Neuronal stem cell (in vitro differentiated cells): ENCODE results near the gene CD320.
A peak's percentile ranks its signal among the peaks of the same experiment; 100 is the strongest.

Experiments used
- DNase-seq: peaks from one replicate; pipeline ENCODE4 v3.0.0-alpha.2; 2013; ENCODE audit warnings: low spot score
- H2AFZ ChIP-seq: one replicate; pipeline ENCODE4 v1.6.1; 2013; ENCODE audit warnings: mild to moderate bottlenecking, low read length, inconsistent platforms
- H2AK5ac ChIP-seq: 2 replicates; pipeline ENCODE4 v1.6.1; 2013; ENCODE audit warnings: low read depth, mild to moderate bottlenecking, inconsistent platforms, low read length, moderate library complexity, mixed read lengths
- H2BK120ac ChIP-seq: 2 replicates; pipeline ENCODE4 v1.6.1; 2013; ENCODE audit warnings: low read depth, mild to moderate bottlenecking, inconsistent platforms, low read length, moderate library complexity, mixed read lengths
- H2BK12ac ChIP-seq: one replicate; pipeline ENCODE4 v1.6.1; 2013; ENCODE audit warnings: low read length, inconsistent platforms
- H2BK15ac ChIP-seq: 2 replicates; pipeline ENCODE4 v1.6.1; 2013; ENCODE audit warnings: mild to moderate bottlenecking, low read length, inconsistent platforms, mixed read lengths
- H2BK5ac ChIP-seq: one replicate; pipeline ENCODE4 v1.6.1; 2013; ENCODE audit warnings: inconsistent platforms, mild to moderate bottlenecking, low read length, moderate library complexity
- H3K14ac ChIP-seq: one replicate; pipeline ENCODE4 v1.6.1; 2013; ENCODE audit warnings: low read length, inconsistent platforms
- H3K18ac ChIP-seq: 2 replicates; pipeline ENCODE4 v1.6.1; 2013; ENCODE audit warnings: low read length, inconsistent platforms
- H3K23ac ChIP-seq: 2 replicates; pipeline ENCODE4 v1.6.1; 2013; ENCODE audit warnings: low read depth, mild to moderate bottlenecking, mixed read lengths, low read length, inconsistent platforms; ENCODE audit not compliant: poor library complexity
- H3K27ac ChIP-seq: replicated peaks from 3 replicates; pipeline ENCODE4 v1.5.1; 2013; ENCODE audit warnings: low read length, inconsistent platforms
- H3K27me3 ChIP-seq, 3 experiments: 2 replicates each; pipeline ENCODE4 v1.6.1; 2013; ENCODE audit warnings: low read length in 3 of 3, mild to moderate bottlenecking in 2 of 3, inconsistent platforms in 1 of 3, low read depth in 1 of 3, mixed read lengths in 1 of 3, moderate library complexity in 1 of 3; ENCODE audit not compliant: control insufficient read depth in 3 of 3, insufficient read depth in 3 of 3
- H3K36me3 ChIP-seq, 2 donors: replicated peaks in 1 of 2; 2 replicates each; pipeline ENCODE4 v1.6.1; 2013; ENCODE audit warnings: low read length in 2 of 2; ENCODE audit not compliant: control insufficient read depth in 2 of 2, insufficient read depth in 2 of 2
- H3K4ac ChIP-seq: 2 replicates; pipeline ENCODE4 v1.6.1; 2013; ENCODE audit warnings: inconsistent platforms, mild to moderate bottlenecking, low read length, moderate library complexity
- H3K4me1 ChIP-seq, 2 donors: 1 replicate in 1 of 2; 2 replicates in 1 of 2; pipeline ENCODE4 v1.6.1; 2013; ENCODE audit warnings: low read length in 2 of 2, low read depth in 1 of 2; ENCODE audit not compliant: control insufficient read depth in 2 of 2, insufficient read depth in 1 of 2
- H3K4me2 ChIP-seq: one replicate; pipeline ENCODE4 v1.6.1; 2013; ENCODE audit warnings: mild to moderate bottlenecking, low read length, inconsistent platforms; ENCODE audit not compliant: insufficient read depth, poor library complexity, severe bottlenecking
- H3K4me3 ChIP-seq, 2 donors: 2 replicates each; pipeline ENCODE4 v1.5.1; 2013; ENCODE audit warnings: low read length in 2 of 2, mild to moderate bottlenecking in 2 of 2, inconsistent platforms in 1 of 2, moderate library complexity in 1 of 2
- H3K79me1 ChIP-seq: one replicate; pipeline ENCODE4 v1.6.1; 2013; ENCODE audit warnings: low read depth, mild to moderate bottlenecking, inconsistent platforms, low read length, moderate library complexity
- H3K9ac ChIP-seq: one replicate; pipeline ENCODE4 v1.6.1; 2013; ENCODE audit warnings: mild to moderate bottlenecking, low read depth, low read length, inconsistent platforms; ENCODE audit not compliant: poor library complexity
- H3K9me3 ChIP-seq, 2 donors: replicated peaks in 1 of 2; 2 replicates each; pipeline versions ENCODE3 to v1.6.1; 2013; ENCODE audit warnings: low read length in 2 of 2, mild to moderate bottlenecking in 2 of 2, inconsistent platforms in 1 of 2, low read depth in 1 of 2, mixed read lengths in 1 of 2, moderate library complexity in 1 of 2; ENCODE audit not compliant: control insufficient read depth in 2 of 2, insufficient read depth in 1 of 2
- H4K8ac ChIP-seq: one replicate; pipeline ENCODE4 v1.6.1; 2013; ENCODE audit warnings: low read depth, mild to moderate bottlenecking, inconsistent platforms, low read length, moderate library complexity
- H4K91ac ChIP-seq: one replicate; pipeline ENCODE4 v1.6.1; 2013; ENCODE audit warnings: low read length, low read depth, mild to moderate bottlenecking, inconsistent platforms; ENCODE audit not compliant: poor library complexity
- WGBS, 2 donors: extraction: QIAGEN DNeasy Blood & Tissue Kit; methylation state at CpG; one replicate each; pipeline ENCODE4 v1.1.7; 2013; ENCODE audit warnings: missing lambda C conversion rate in 2 of 2, mixed read lengths in 1 of 2; ENCODE audit not compliant: insufficient read length in 2 of 2, insufficient replicate concordance in 1 of 2; ENCODE audit errors: extremely low coverage in 2 of 2; 5-methylcytosine and 5-hydroxymethylcytosine counted together

Gene CD320

DNA sequence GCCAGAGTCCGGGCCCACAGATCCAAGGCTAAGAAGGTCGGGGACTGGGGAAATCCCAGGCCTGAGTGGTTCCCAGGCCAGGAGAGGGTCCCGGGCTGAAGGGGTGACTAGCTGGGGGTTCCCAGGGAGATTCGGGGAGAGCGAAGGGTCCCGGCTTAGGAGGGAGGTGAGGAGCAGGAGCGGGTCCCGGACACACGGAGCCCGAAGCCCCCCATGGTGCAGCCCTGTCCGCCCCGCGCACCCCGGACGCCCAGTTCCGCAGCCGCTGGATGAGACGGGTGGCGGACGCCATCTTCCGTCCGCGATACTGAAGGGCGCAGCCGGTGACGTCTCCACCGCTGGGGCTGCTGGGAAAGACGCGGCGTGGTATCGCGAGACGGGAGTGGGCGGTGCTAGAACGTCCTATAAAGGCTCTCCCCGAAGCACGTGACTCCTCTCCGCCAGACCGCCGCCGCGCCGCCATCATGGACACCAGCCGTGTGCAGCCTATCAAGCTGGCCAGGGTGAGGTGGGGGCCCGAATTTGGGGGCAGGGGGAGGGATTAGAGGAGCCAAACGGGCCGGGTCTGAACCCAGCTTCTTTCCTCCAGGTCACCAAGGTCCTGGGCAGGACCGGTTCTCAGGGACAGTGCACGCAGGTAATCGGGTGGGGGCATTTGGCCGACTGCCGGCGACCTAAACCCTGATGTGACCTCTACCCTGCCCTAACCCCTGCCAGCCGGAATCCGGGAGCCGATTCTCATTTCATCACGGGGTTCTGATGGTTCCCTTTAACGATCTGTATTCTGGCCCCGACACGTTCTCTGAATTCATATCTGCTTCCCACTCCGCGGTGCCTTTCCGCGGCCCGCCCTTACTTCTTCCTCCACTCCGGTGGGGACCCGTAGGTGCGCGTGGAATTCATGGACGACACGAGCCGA lies 13.2 kb upstream of the CD320 start, which contains the start of the genes NDUFA7 and RPS28:
Gene NDUFA7 (minus strand): TSS at position 309 of the 919 bp plus-strand sequence. CDS start 17 bp downstream, at position 292.
Gene RPS28 (plus strand): TSS at position 430 of the 919 bp plus-strand sequence. CDS start 35 bp downstream, at position 465.
- no peaks in the 10 kb centered on the region for H3K9me3 ChIP-seq
- peak within 1 kb of the TSS; percentile 28 for H2BK15ac ChIP-seq
- peak within 1 kb of the TSS; percentile 89 for H3K9ac ChIP-seq
- H3K36me3 ChIP-seq = peaks cover 13 to 41% of the 10 kb centered on the region in 2 donors
- H3K23ac ChIP-seq = peak within 1 kb of the TSS; percentile 100
- no peak within 1 kb of the TSS for H2BK12ac ChIP-seq
- H3K18ac ChIP-seq = peak within 1 kb of the TSS; percentile 93
- no peak within 1 kb of the TSS for H2BK120ac ChIP-seq
- H2BK5ac ChIP-seq = peak within 1 kb of the TSS; percentile 77
- H3K4me1 ChIP-seq = peaks cover 9 to 12% of the 10 kb centered on the region in 2 donors
- H4K91ac ChIP-seq = no peak within 1 kb of the TSS
- no peaks in the 10 kb centered on the region for H3K27me3 ChIP-seq
- peaks cover 20% of the 10 kb centered on the region for H3K79me1 ChIP-seq
- no CpG with 5 or more reads among the region's 72 CpGs for WGBS, 2 donors
- H4K8ac ChIP-seq = peak within 1 kb of the TSS; percentile 20
- H3K27ac ChIP-seq = no peak within 1 kb of the TSS
- peak; percentile 97 for DNase-seq
- H3K14ac ChIP-seq = peak within 1 kb of the TSS; percentile 40
- peak within 1 kb of the TSS; percentile 90 for H2AK5ac ChIP-seq
- H2AFZ ChIP-seq = peak within 1 kb of the TSS; percentile 77
- peak within 1 kb of the TSS; percentile 86 for H3K4me2 ChIP-seq
- peak within 1 kb of the TSS; percentile 89 to 91 for H3K4me3 ChIP-seq
- no peak within 1 kb of the TSS for H3K4ac ChIP-seq

DNA sequence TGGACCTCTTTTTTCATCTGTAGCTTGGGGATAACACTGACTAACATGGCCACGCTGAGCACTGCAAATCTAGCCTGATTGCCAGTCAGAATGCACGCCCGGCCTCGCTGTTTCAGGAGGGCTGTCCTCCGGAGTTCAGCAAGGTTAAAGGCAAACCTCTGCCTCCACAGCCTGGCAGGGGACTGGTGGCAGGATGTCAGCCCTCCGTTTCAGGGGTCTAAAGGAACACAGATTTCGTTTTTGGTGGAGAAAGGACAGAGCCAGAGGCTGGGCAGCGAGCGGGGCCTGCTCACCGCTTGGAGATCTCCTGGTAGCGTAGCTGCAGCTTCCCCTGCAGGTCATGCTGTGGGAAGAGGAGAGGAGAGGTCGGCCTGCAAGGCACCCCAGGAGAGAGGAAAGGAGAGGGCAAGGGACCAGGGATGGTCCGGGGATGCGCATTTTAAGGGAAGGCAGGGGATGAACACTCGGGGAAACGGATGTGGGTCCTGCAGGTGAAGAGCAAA lies 12.5 kb upstream of the CD320 start:
- H3K9me3 ChIP-seq = no peaks in the 10 kb centered on the region
- peak overlapping the region; percentile 28 for H2BK15ac ChIP-seq
- H3K4ac ChIP-seq = no peak overlapping the region
- no CpG with 5 or more reads among the region's 16 CpGs for WGBS, 2 donors
- H3K14ac ChIP-seq = peak overlapping the region; percentile 40
- no peak overlapping the region for H4K91ac ChIP-seq
- H2AK5ac ChIP-seq = peak overlapping the region; percentile 90
- H3K36me3 ChIP-seq = peaks cover 17 to 48% of the 10 kb centered on the region in 2 donors
- peak overlapping the region; percentile 84 for H3K4me2 ChIP-seq
- H3K27me3 ChIP-seq = no peaks in the 10 kb centered on the region
- peak overlapping the region; percentile 89 for H3K9ac ChIP-seq
- H3K4me3 ChIP-seq = peak overlapping the region; percentile 89 to 91
- no peak for DNase-seq
- H3K18ac ChIP-seq = peak overlapping the region; percentile 93
- H3K79me1 ChIP-seq = peaks cover 20% of the 10 kb centered on the region
- H2AFZ ChIP-seq = peak overlapping the region; percentile 77
- H3K23ac ChIP-seq = peak overlapping the region; percentile 60
- H3K27ac ChIP-seq = no peak overlapping the region
- H2BK120ac ChIP-seq = no peak overlapping the region
- H3K4me1 ChIP-seq = peaks cover 9 to 12% of the 10 kb centered on the region in 2 donors
- no peak overlapping the region for H2BK12ac ChIP-seq
- peak overlapping the region; percentile 20 for H4K8ac ChIP-seq
- H2BK5ac ChIP-seq = peak overlapping the region; percentile 77

DNA sequence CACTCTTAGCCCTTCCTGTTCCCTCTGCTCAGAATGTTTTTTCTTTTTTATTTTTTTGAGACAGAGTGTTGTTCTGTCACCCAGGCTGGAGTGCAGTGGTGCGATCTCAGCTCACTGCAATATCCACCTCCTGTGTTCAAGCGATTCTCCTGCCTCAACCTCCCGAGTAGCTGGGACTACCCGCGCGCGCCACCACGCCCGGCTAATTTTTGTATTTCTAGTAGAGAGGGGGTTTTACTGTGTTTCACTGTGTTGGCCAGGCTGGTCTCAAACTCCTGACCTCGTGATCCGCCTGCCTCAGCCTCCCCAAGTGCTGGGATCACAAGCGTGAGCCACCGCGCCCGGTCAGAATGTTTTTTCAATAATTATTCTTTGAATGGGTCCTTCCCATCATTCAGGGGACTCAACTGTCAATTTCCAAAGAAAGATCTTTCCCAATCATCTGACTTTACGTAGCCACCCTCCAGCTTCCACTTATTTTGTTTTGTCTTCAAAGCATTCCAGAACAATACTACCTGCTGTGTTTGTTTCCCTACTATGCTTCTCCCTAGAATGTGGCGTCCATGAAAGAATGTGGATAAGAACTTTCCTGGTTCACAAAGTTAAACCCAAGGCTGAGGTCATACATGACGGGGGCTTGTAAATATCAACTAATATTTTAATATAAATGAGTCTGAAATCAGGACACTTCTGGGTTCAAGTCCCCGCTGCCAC lies 11.8 kb upstream of the CD320 start:
- H3K27me3 ChIP-seq = no peaks in the 10 kb centered on the region
- H2BK120ac ChIP-seq = no peak overlapping the region
- no peak overlapping the region for H2BK12ac ChIP-seq
- WGBS, 2 donors = no CpG with 5 or more reads among the region's 19 CpGs
- no peak overlapping the region for H2BK5ac ChIP-seq
- H3K79me1 ChIP-seq = peaks cover 20% of the 10 kb centered on the region
- no peak overlapping the region for H3K4ac ChIP-seq
- H4K91ac ChIP-seq = no peak overlapping the region
- H3K4me1 ChIP-seq = peaks cover 9 to 12% of the 10 kb centered on the region in 2 donors
- no peak overlapping the region for H4K8ac ChIP-seq
- peak overlapping the region; percentile 84 for H3K4me2 ChIP-seq
- DNase-seq = no peak
- H3K4me3 ChIP-seq = peak overlapping the region in 1 of 2 donors; percentile 89
- H3K9ac ChIP-seq = no peak overlapping the region
- H3K18ac ChIP-seq = no peak overlapping the region
- H3K27ac ChIP-seq = no peak overlapping the region
- no peak overlapping the region for H2AK5ac ChIP-seq
- no peak overlapping the region for H3K14ac ChIP-seq
- peaks cover 24 to 55% of the 10 kb centered on the region in 2 donors for H3K36me3 ChIP-seq
- H3K23ac ChIP-seq = no peak overlapping the region
- H3K9me3 ChIP-seq = no peaks in the 10 kb centered on the region
- no peak overlapping the region for H2BK15ac ChIP-seq
- no peak overlapping the region for H2AFZ ChIP-seq
